GM18517 (cell line): Measurements from ENCODE around the gene BOLA1.
A peak's percentile ranks its signal among the peaks of the same experiment; 100 is the strongest.
"Not testable (repeated sequence)": the region's sequence is repeated elsewhere in the genome, so short reads cannot be mapped to it uniquely, and the experiment has no call there.

Experiments
- ATAC-seq: cut with Tn5 transposase; IDR thresholded peaks from one replicate; pipeline ENCODE4 v1.9.1; 2021; ENCODE audit warnings: mild to moderate bottlenecking, moderate library complexity; ENCODE audit not compliant: unreplicated experiment

BOLA1 gene

GRCh38 chr1:149899460-149900284 lies at the start of gene BOLA1:
Gene BOLA1, plus strand, starts transcription at chr1:149899568. Its CDS starts 492 bp downstream, at chr1:149900060.
- peak; percentile 85 for ATAC-seq

GRCh38 chr1:149849947-149850360 lies 49.4 kb upstream of the BOLA1 start:
- ATAC-seq, result no peak

- ATAC-seq, result peak; percentile 66
These were observed 48.5 kb upstream of the BOLA1 start for GRCh38 chr1:149850732-149851345.

- ATAC-seq, result peak; percentile 32
These were observed 47.7 kb upstream of the BOLA1 start for GRCh38 chr1:149851585-149852213.

- ATAC-seq, result peak; percentile 26
These were observed 47.1 kb upstream of the BOLA1 start for GRCh38 chr1:149852263-149852662.

- peak; percentile 10 for ATAC-seq
These were observed 39.1 kb upstream of the BOLA1 start for GRCh38 chr1:149860271-149860670.

- ATAC-seq, result peak; percentile 53
These were observed 38.5 kb upstream of the BOLA1 start for GRCh38 chr1:149860684-149861496.

GRCh38 chr1:149861497-149862054 lies 37.8 kb upstream of the BOLA1 start:
- ATAC-seq, result peak; percentile 13

- ATAC-seq, result not testable (repeated sequence)
These were observed 32.5 kb upstream of the BOLA1 start for GRCh38 chr1:149866887-149867286.

- ATAC-seq, result not testable (repeated sequence)
These were observed 26.3 kb upstream of the BOLA1 start for GRCh38 chr1:149873060-149873459.

- no peak for ATAC-seq
These were observed 22.0 kb upstream of the BOLA1 start for GRCh38 chr1:149877211-149877946.

GRCh38 chr1:149879556-149879955 lies 19.8 kb upstream of the BOLA1 start:
- no peak for ATAC-seq

- ATAC-seq, result no peak
These were observed 17.5 kb upstream of the BOLA1 start for GRCh38 chr1:149881876-149882275.

- no peak for ATAC-seq
These were observed 15.6 kb upstream of the BOLA1 start for GRCh38 chr1:149883598-149884247.

GRCh38 chr1:149884433-149885338 lies 14.7 kb upstream of the BOLA1 start:
- ATAC-seq, result no peak

- ATAC-seq, result no peak
These were observed 13.8 kb upstream of the BOLA1 start for GRCh38 chr1:149885339-149886120.

GRCh38 chr1:149886121-149886395 lies 13.3 kb upstream of the BOLA1 start:
- not testable (repeated sequence) for ATAC-seq
